Activated CD4-positive, alpha-beta T cell treated with anti-CD3 and anti-CD28 coated beads, Interleukin-2, amount 10 ng/mL, durations not matched to agents 24 days and 14 days (primary cell): ENCODE results near the gene PPP1R9B. TPM values are rescaled to one million over a fixed set of nuclear protein-coding genes. Genes with fewer than 3 reads are reported as not detected.
A peak's percentile ranks its signal among the peaks of the same experiment; 100 is the strongest.

Source experiments
- DNase-seq: peaks from one replicate; pipeline ENCODE4 v3.0.0; 2022
- H3K27ac Mint-ChIP-seq: one replicate; pipeline ENCODE4 v1.8.0; 2022; ENCODE audit warnings: mild to moderate bottlenecking, mixed read lengths
- H3K27me3 Mint-ChIP-seq: one replicate; pipeline ENCODE4 v1.8.0; 2022; ENCODE audit warnings: mixed read lengths
- H3K36me3 Mint-ChIP-seq: one replicate; pipeline ENCODE4 v1.8.0; 2022; ENCODE audit warnings: low read depth, mild to moderate bottlenecking, mixed read lengths
- H3K4me1 Mint-ChIP-seq: one replicate; pipeline ENCODE4 v1.8.0; 2021; ENCODE audit warnings: mixed read lengths
- H3K4me3 Mint-ChIP-seq: one replicate; pipeline ENCODE4 v1.8.0; 2022; ENCODE audit warnings: mild to moderate bottlenecking, moderate library complexity, mixed read lengths
- H3K9me3 Mint-ChIP-seq: one replicate; pipeline ENCODE4 v1.8.0; 2021; ENCODE audit warnings: mixed read lengths
- intact Hi-C: fragments of 100-400 bp; cut with micrococcal nuclease; formaldehyde crosslinking; loops from one replicate; pipeline ENCODE4 v1.15.1; 2023
- total RNA-seq: library from RNA; stranded (reverse); gene quantifications from 2 replicates; pipeline ENCODE4 v1.2.3, GENCODE V29; 2022

Gene PPP1R9B
- 90.1 and 91.3 TPM in 2 replicates for total RNA-seq

- Mint-ChIP-seq H3K27me3 (no peaks in the 10 kb centered on the region), H3K9me3 (no peaks in the 10 kb centered on the region), H3K4me3 (peak within 1 kb of the TSS; percentile 93), H3K4me1 (peaks cover 50% of the 10 kb centered on the region), H3K27ac (peak within 1 kb of the TSS; percentile 96), H3K36me3 (peaks cover 24% of the 10 kb centered on the region)
- intact Hi-C loops = loop anchor here (1.0 kb wide), 3 partner anchors 10 to 56 kb away; no protein-coding TSS in a partner anchor
- DNase-seq = no peak
These were observed at the start of gene PPP1R9B for GRCh38 chr17:50150354-50151040. TSS of gene PPP1R9B (minus strand) at chr17:50150677. CDS start at chr17:50150513, 164 bp downstream.

GRCh38 chr17:50199803-50200456 is 49.5 kb upstream of the PPP1R9B start:
- DNase-seq = peak; percentile 89
- Mint-ChIP-seq H3K9me3 (no peaks in the 10 kb centered on the region), H3K4me1 (peaks cover 13% of the 10 kb centered on the region), H3K4me3 (peak overlapping the region; percentile 80), H3K27me3 (peaks cover 50% of the 10 kb centered on the region), H3K36me3 (no peaks in the 10 kb centered on the region), H3K27ac (peak overlapping the region; percentile 27)
- intact Hi-C loops = loop anchor here (1.0 to 2.0 kb wide), 3 partner anchors 19 to 97 kb away; no protein-coding TSS in a partner anchor

GRCh38 chr17:50199211-50199802 is 48.8 kb upstream of the PPP1R9B start:
- Mint-ChIP-seq H3K4me1 (peaks cover 13% of the 10 kb centered on the region), H3K36me3 (no peaks in the 10 kb centered on the region), H3K27ac (no peak overlapping the region), H3K4me3 (peak overlapping the region; percentile 80), H3K27me3 (peaks cover 49% of the 10 kb centered on the region), H3K9me3 (no peaks in the 10 kb centered on the region)
- no peak for DNase-seq
- intact Hi-C loops = loop anchor here (2.0 kb wide), 1 partner anchor 19 kb away; no protein-coding TSS in a partner anchor

GRCh38 chr17:50198026-50198669 is 47.7 kb upstream of the PPP1R9B start:
- no peak overlapping the region for H3K4me3 Mint-ChIP-seq
- H3K27ac Mint-ChIP-seq = peak overlapping the region; percentile 7
- intact Hi-C loops = loop anchor here (1.0 to 2.0 kb wide), 2 partner anchors 17 to 29 kb away; no protein-coding TSS in a partner anchor
- H3K4me1 Mint-ChIP-seq = peaks cover 13% of the 10 kb centered on the region
- no peaks in the 10 kb centered on the region for H3K36me3 Mint-ChIP-seq
- peak; percentile 92 for DNase-seq
- H3K27me3 Mint-ChIP-seq = peaks cover 44% of the 10 kb centered on the region
- H3K9me3 Mint-ChIP-seq = no peaks in the 10 kb centered on the region

- Mint-ChIP-seq H3K9me3 (no peaks in the 10 kb centered on the region), H3K4me3 (no peak overlapping the region), H3K36me3 (no peaks in the 10 kb centered on the region), H3K4me1 (peaks cover 13% of the 10 kb centered on the region), H3K27ac (no peak overlapping the region), H3K27me3 (peaks cover 31% of the 10 kb centered on the region)
- intact Hi-C loops = no loop called here
- DNase-seq = no peak
These were observed 46.3 kb upstream of the PPP1R9B start for GRCh38 chr17:50196826-50197225.

- Mint-ChIP-seq H3K4me3 (no peak overlapping the region), H3K9me3 (no peaks in the 10 kb centered on the region), H3K27me3 (peaks cover 25% of the 10 kb centered on the region), H3K4me1 (peaks cover 10% of the 10 kb centered on the region), H3K36me3 (no peaks in the 10 kb centered on the region), H3K27ac (no peak overlapping the region)
- intact Hi-C loops = no loop called here
- no peak for DNase-seq
These were observed 45.6 kb upstream of the PPP1R9B start for GRCh38 chr17:50196036-50196435.

GRCh38 chr17:50194934-50195865 is 44.7 kb upstream of the PPP1R9B start:
- no peaks in the 10 kb centered on the region for H3K9me3 Mint-ChIP-seq
- no peak overlapping the region for H3K27ac Mint-ChIP-seq
- no peaks in the 10 kb centered on the region for H3K36me3 Mint-ChIP-seq
- DNase-seq = no peak
- peaks cover 20% of the 10 kb centered on the region for H3K27me3 Mint-ChIP-seq
- peaks cover 4% of the 10 kb centered on the region for H3K4me1 Mint-ChIP-seq
- H3K4me3 Mint-ChIP-seq = no peak overlapping the region
- intact Hi-C loops = no loop called here

- Mint-ChIP-seq H3K27me3 (peaks cover 20% of the 10 kb centered on the region), H3K4me3 (no peak overlapping the region), H3K27ac (no peak overlapping the region), H3K4me1 (peaks cover 4% of the 10 kb centered on the region), H3K36me3 (no peaks in the 10 kb centered on the region), H3K9me3 (no peaks in the 10 kb centered on the region)
- intact Hi-C loops = no loop called here
- no peak for DNase-seq
These were observed 43.9 kb upstream of the PPP1R9B start for GRCh38 chr17:50194140-50194933.

- Mint-ChIP-seq H3K36me3 (no peaks in the 10 kb centered on the region), H3K9me3 (no peaks in the 10 kb centered on the region), H3K4me1 (no peaks in the 10 kb centered on the region), H3K4me3 (no peak overlapping the region), H3K27ac (no peak overlapping the region), H3K27me3 (peaks cover 11% of the 10 kb centered on the region)
- intact Hi-C loops = no loop called here
- no peak for DNase-seq
These were observed 42.3 kb upstream of the PPP1R9B start for GRCh38 chr17:50192618-50193291.

GRCh38 chr17:50192144-50192617 is 41.7 kb upstream of the PPP1R9B start:
- H3K27ac Mint-ChIP-seq = no peak overlapping the region
- H3K36me3 Mint-ChIP-seq = no peaks in the 10 kb centered on the region

GRCh38 chr17:50191359-50192143 is 41.1 kb upstream of the PPP1R9B start:
- peaks cover 3% of the 10 kb centered on the region for H3K27me3 Mint-ChIP-seq
- no peak overlapping the region for H3K27ac Mint-ChIP-seq
- intact Hi-C loops = no loop called here
- H3K36me3 Mint-ChIP-seq = no peaks in the 10 kb centered on the region
- no peaks in the 10 kb centered on the region for H3K4me1 Mint-ChIP-seq
- no peaks in the 10 kb centered on the region for H3K9me3 Mint-ChIP-seq
- H3K4me3 Mint-ChIP-seq = no peak overlapping the region
- no peak for DNase-seq

More at GRCh38 chr17:50192144-50192617, 41.7 kb upstream of the PPP1R9B start:
- DNase-seq = no peak
- no peaks in the 10 kb centered on the region for H3K4me1 Mint-ChIP-seq
- no peak overlapping the region for H3K4me3 Mint-ChIP-seq
- H3K27me3 Mint-ChIP-seq = peaks cover 6% of the 10 kb centered on the region
- intact Hi-C loops = no loop called here
- no peaks in the 10 kb centered on the region for H3K9me3 Mint-ChIP-seq
